Measurements from ENCODE around the gene ABCA13. TPM values are rescaled to one million over a fixed set of nuclear protein-coding genes. Genes with fewer than 3 reads are reported as not detected.
A peak's percentile ranks its signal among the peaks of the same experiment; 100 is the strongest.
"Not testable (repeated sequence)": the region's sequence is repeated elsewhere in the genome, so short reads cannot be mapped to it uniquely, and the experiment has no call there.

ABCA13 gene
- total and polyA plus RNA-seq, 4 donors: 1.2 to 23.2 (median 3.5) TPM

DNA sequence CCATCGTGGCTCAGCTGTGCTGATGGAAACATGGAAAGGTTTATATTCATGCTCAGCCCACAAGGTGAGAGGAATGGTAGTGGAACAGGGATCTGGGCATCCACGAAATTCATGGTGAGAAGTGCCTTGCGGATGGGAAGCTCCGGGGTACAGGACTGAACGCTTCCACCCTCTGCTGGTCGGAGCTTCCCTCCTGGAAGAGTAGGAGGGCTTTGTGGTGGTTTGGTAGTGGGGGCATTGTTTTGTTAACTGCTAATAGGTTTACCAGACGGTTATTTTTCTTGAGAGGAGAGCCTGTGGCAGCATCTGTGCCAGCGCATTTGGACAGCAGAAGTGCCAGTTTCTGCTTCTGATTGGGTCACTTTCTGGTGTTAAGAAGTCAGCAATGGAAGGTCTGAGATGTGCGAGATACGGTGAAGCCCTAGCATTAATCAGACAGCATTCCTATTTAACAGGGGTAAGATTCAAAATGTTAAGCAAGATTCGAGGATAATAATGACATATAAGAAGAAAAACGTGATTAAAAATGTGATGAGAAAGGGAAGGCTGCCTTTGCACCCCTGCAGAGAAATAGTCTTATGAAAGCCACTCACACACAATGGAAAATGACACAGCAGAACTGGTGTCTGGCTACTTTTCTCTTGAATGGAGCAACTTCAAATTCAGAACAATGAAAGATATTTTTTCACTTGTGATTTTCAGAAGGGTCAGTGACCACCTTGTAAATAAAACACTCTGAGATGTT, 17.7 kb downstream of the ABCA13 start:
- ATAC-seq (ENCODE audit: insufficient read depth, low FRiP score): no peak
- 88 to 90% methylated on average over 12 of the region's 12 CpGs for WGBS, 2 donors

GRCh38 chr7:48192996-48193395, 21.7 kb downstream of the ABCA13 start:
- ATAC-seq (ENCODE audit: insufficient read depth, low FRiP score): no peak
- WGBS, 2 donors: 84 to 90% methylated on average over 1 of the region's 1 CpG
- Histone ChIP-seq H3K4me3 (no peak overlapping the region), H3K36me3 (ENCODE audit: control insufficient read depth in 4 of 4, insufficient read depth in 4 of 4, low read length in 4 of 4) (no peaks in the 10 kb centered on the region), H3K9me3 (ENCODE audit: control insufficient read depth in 4 of 4, insufficient read depth in 3 of 4, low read length in 3 of 4) (no peaks in the 10 kb centered on the region), H3K4me1 (ENCODE audit: control insufficient read depth in 5 of 5, insufficient read depth in 5 of 5, low read length in 5 of 5) (no peaks in the 10 kb centered on the region), H3K27ac (ENCODE audit: low read depth in 1 of 2, low read length in 1 of 2) (no peak overlapping the region), H3K27me3 (ENCODE audit: control insufficient read depth in 3 of 3, insufficient read depth in 3 of 3, low read length in 2 of 3) (no peaks in the 10 kb centered on the region), H3K9ac (ENCODE audit: insufficient read depth in 1 of 2, low read length in 2 of 2) (no peak overlapping the region)
- peak in 1 of 3 donors; percentile 1 for DNase-seq
- no peak for TF ChIP-seq CTCF (IDR thresholded peaks at IDR 0.05; ENCODE audit: control extremely low read depth, extremely low read depth)

More for the DNA sequence above, 17.7 kb downstream of the ABCA13 start:
- Histone ChIP-seq H3K9me3 (ENCODE audit: control insufficient read depth in 4 of 4, insufficient read depth in 3 of 4, low read length in 3 of 4) (no peaks in the 10 kb centered on the region), H3K27me3 (ENCODE audit: control insufficient read depth in 3 of 3, insufficient read depth in 3 of 3, low read length in 2 of 3) (no peaks in the 10 kb centered on the region), H3K36me3 (ENCODE audit: control insufficient read depth in 4 of 4, insufficient read depth in 4 of 4, low read length in 4 of 4) (no peaks in the 10 kb centered on the region), H3K9ac (ENCODE audit: insufficient read depth in 1 of 2, low read length in 2 of 2) (no peak overlapping the region), H3K4me1 (ENCODE audit: control insufficient read depth in 5 of 5, insufficient read depth in 5 of 5, low read length in 5 of 5) (no peaks in the 10 kb centered on the region), H3K27ac (ENCODE audit: low read depth in 1 of 2, low read length in 1 of 2) (no peak overlapping the region), H3K4me3 (no peak overlapping the region)
- TF ChIP-seq CTCF (IDR thresholded peaks at IDR 0.05; ENCODE audit: control extremely low read depth, extremely low read depth): no peak
- no peak for DNase-seq

DNA sequence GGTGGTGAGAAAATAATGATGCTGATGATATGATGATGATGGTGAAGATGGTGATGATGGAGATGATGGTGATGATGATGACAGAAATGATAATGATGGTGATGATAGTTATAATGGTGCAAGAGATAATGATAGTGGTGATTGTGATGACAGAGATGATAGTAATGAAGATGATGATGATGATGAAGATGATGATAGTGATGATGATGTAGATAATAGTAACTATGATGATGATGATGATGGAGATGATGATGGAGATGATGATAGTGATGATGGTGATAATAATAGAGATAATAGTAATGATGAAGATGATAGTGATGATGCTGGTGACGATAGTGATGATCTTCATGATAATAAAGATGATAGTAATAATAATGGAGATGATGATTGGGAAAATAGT, 22.2 kb downstream of the ABCA13 start:
- no peaks in the 10 kb centered on the region for H3K9me3 ChIP-seq (ENCODE audit: control insufficient read depth in 4 of 4, insufficient read depth in 3 of 4, low read length in 3 of 4)
- no peak overlapping the region for H3K4me3 ChIP-seq
- H3K27ac ChIP-seq (ENCODE audit: low read depth in 1 of 2, low read length in 1 of 2): no peak overlapping the region
- no peaks in the 10 kb centered on the region for H3K27me3 ChIP-seq (ENCODE audit: control insufficient read depth in 3 of 3, insufficient read depth in 3 of 3, low read length in 2 of 3)
- no peak overlapping the region for H3K9ac ChIP-seq (ENCODE audit: insufficient read depth in 1 of 2, low read length in 2 of 2)
- peak in 2 of 3 donors; percentile 2 to 8 for DNase-seq
- no peak for TF ChIP-seq CTCF (IDR thresholded peaks at IDR 0.05; ENCODE audit: control extremely low read depth, extremely low read depth)
- ATAC-seq (ENCODE audit: insufficient read depth, low FRiP score): no peak
- H3K36me3 ChIP-seq (ENCODE audit: control insufficient read depth in 4 of 4, insufficient read depth in 4 of 4, low read length in 4 of 4): no peaks in the 10 kb centered on the region
- H3K4me1 ChIP-seq (ENCODE audit: control insufficient read depth in 5 of 5, insufficient read depth in 5 of 5, low read length in 5 of 5): no peaks in the 10 kb centered on the region
- WGBS, 2 donors: 0% methylated on average over 1 of the region's 1 CpG

- ATAC-seq (ENCODE audit: insufficient read depth, low FRiP score): not testable (repeated sequence)
- 64 to 81% methylated on average over 19 of the region's 19 CpGs for WGBS, 2 donors
Observed at GRCh38 chr7:48200946-48201589, 29.8 kb downstream of the ABCA13 start.

GRCh38 chr7:48202916-48203315, 31.7 kb downstream of the ABCA13 start:
- not testable (repeated sequence) for H3K9ac ChIP-seq (ENCODE audit: insufficient read depth in 1 of 2, low read length in 2 of 2); H3K9me3 ChIP-seq (ENCODE audit: control insufficient read depth in 4 of 4, insufficient read depth in 3 of 4, low read length in 3 of 4); H3K27me3 ChIP-seq (ENCODE audit: control insufficient read depth in 3 of 3, insufficient read depth in 3 of 3, low read length in 2 of 3); H3K4me1 ChIP-seq (ENCODE audit: control insufficient read depth in 5 of 5, insufficient read depth in 5 of 5, low read length in 5 of 5); H3K27ac ChIP-seq (ENCODE audit: low read depth in 1 of 2, low read length in 1 of 2); ATAC-seq (ENCODE audit: insufficient read depth, low FRiP score); H3K4me3 ChIP-seq; H3K36me3 ChIP-seq (ENCODE audit: control insufficient read depth in 4 of 4, insufficient read depth in 4 of 4, low read length in 4 of 4); DNase-seq
- 94 to 95% methylated on average over 40 to 41 of the region's 41 CpGs for WGBS, 2 donors

More at GRCh38 chr7:48200946-48201589, 29.8 kb downstream of the ABCA13 start:
- H3K4me3 ChIP-seq; H3K9me3 ChIP-seq (ENCODE audit: control insufficient read depth in 4 of 4, insufficient read depth in 3 of 4, low read length in 3 of 4); H3K4me1 ChIP-seq (ENCODE audit: control insufficient read depth in 5 of 5, insufficient read depth in 5 of 5, low read length in 5 of 5); H3K27me3 ChIP-seq (ENCODE audit: control insufficient read depth in 3 of 3, insufficient read depth in 3 of 3, low read length in 2 of 3); H3K9ac ChIP-seq (ENCODE audit: insufficient read depth in 1 of 2, low read length in 2 of 2); H3K36me3 ChIP-seq (ENCODE audit: control insufficient read depth in 4 of 4, insufficient read depth in 4 of 4, low read length in 4 of 4); H3K27ac ChIP-seq (ENCODE audit: low read depth in 1 of 2, low read length in 1 of 2): not testable (repeated sequence)
- DNase-seq: peak; percentile 3 to 21 (median 14)

Measured in lung (tissue), 12 donors.